Umbilical cord (tissue), 2 donors: ENCODE data around the gene S1PR4. TPM values are rescaled to one million over a fixed set of nuclear protein-coding genes. Genes with fewer than 3 reads are reported as not detected.
"Not testable (repeated sequence)": the region's sequence is repeated elsewhere in the genome, so short reads cannot be mapped to it uniquely, and the experiment has no call there.

Experiments
- DNase-seq: peaks from one replicate; pipeline ENCODE4 v3.0.0-alpha.2; 2015; ENCODE audit warnings: low spot score
- total RNA-seq: library from RNA; depleted of rRNA; stranded (reverse); fragments of >200 nt; gene quantifications from one replicate; pipeline ENCODE4 v1.2.3, GENCODE V29; 2014; ENCODE audit warnings: low replicate concordance; ENCODE audit not compliant: insufficient read depth

Gene S1PR4
- total RNA-seq, 1 donor from 2014 or later, result 1.7 TPM

GRCh38 chr19:3193256-3194105 lies 14.9 kb downstream of the S1PR4 start:
- DNase-seq, result no peak

DNA sequence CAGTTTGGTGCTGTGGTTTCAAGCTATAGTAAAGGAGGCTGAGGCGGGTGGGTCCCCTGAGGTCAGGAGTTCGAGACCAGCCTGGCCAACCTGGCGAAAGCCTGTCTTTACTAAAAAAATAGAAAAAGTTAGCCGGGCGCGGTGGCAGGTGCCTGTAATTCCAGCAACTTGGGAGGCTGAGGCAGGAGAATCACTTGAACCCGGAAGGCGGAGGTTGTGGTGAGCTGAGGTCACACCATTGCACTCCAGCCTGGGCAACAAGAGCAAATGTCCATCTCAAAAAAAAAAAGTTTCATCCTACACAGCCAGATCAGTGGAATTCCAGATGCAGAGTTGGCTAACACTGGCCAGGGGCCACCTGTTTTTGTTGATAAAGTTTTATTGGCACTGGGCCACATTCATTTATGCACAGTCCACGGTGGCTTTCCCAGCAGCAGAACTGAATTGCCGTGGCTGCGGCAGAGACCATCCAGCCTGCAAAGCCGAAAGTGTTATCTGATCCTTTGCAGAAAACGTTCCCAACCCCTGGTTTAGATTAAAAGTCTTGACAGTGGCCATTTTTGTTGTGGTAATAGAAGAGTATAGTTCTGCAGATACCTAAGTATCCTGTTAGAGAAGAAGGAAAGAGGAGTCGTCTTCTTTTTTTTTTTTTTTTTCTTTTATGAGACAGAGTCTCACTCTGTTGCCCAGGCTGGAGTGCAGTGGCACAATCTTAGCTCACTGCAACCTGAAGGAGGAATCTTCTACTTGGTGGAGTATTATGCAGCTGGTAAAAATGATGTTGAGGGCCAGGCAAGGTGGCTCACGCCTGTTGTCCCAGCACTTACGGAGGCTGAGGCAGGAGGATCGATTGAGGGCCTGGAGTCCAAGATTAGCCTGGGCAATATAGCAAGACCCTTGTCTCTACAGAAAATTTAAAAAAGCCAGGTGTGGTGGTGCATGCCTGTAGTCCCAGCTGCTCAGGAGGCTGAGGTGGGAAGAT lies 15.8 kb downstream of the S1PR4 start:
- DNase-seq, result no peak

GRCh38 chr19:3196064-3196932 lies 17.7 kb downstream of the S1PR4 start:
- no peak for DNase-seq

- no peak for DNase-seq
Measured at GRCh38 chr19:3196933-3197205, 18.3 kb downstream of the S1PR4 start.

DNA sequence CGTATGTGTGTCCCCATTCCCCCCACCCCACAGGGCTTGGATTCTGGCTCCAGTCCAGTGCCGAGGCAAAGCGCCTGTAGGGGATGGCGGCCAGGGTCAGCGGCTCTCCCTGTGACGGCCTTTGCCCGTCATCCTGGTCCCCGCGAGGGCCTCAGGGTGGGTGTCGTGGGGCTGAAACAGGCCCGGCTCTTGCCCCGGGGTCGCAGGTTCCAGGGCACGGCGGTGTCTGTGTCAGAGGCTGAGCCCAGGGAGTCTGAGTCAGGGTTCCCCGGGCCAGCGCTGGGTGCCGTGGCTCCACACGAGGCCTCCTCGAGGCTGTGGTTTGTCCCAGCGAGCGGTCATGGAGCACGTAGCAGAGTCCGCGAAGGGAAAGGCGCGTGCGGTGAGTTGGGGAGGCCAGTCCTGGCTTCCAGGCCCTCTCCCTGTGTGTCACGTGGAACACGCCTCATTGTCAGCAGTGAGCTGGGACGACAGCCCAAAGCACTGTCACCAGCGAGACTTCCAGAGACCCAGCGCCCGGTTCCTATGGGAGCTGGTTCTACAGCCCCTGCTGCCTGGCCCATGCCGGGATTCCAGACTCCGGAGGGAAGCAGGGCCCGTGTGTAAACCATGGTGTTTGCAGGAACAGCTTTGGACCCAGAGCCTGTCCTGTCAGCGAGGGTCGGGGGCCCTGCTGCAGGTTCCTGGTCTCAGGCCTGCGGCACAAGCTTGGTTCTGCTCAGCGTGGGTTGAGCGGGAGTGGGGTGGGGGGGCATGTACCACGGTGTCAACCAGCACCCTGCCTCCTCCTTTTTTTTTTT lies 20.5 kb downstream of the S1PR4 start:
- DNase-seq, result no peak

- DNase-seq, result no peak
Measured at GRCh38 chr19:3201072-3201700, 22.6 kb downstream of the S1PR4 start.

DNA sequence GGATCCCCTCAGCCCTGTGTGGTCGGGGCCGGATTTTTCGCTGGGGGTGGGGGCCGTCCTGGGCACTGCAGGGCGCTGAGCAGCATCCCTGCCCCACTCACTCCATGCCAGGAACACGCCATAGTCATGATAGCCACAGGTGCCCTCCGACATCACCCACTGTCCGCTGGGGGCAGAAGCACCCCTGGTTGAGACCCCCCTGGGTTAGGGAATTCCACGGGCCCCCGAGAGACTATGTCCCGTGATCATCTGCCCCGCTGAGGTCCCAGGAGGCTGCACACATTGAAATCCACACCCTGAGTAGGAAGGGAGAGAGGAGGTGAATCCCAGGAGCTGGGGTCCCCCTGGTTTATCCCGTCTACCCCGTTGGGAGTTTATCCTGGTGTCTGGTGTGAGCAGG lies 23.3 kb downstream of the S1PR4 start:
- DNase-seq, result no peak

DNA sequence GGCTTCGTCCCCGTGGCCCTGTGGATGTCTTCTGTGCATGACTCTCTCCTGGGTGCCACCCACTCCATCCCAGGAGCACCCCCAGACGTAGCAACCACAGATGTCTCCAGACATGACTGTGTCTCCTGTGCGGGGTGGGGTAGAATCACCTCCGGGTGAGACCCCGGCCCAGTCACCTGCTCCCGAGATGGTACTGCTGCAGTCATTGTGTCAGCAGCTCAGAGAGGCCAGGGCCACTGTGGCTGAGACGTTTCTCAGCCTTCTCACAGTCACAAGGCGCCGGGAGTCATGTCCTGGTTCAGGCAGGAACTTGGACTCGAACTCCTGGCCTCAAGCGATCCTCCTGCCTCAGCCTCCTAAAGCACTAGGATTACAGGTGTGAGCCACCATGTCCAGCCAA lies 23.8 kb downstream of the S1PR4 start:
- DNase-seq, result no peak

DNA sequence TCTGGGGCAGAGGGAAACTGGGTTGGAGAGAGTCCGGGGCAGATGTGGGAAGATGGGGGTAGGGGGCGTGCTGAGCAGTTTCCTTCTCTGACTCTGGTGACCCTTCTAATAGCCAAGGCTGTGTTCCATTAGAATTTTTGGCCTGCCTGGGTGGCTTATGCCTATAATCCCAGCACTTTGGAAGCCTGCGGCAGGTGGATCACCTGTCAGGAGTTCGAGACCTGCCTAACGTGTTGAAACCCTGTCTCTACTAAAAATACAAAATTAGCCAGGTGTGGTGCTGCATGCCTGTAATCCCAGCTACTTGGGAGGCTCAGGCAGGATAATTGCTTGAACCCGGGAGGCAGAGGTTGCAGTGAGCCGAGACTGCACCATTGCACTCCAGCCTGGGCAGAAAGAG lies 24.3 kb downstream of the S1PR4 start:
- not testable (repeated sequence) for DNase-seq

DNA sequence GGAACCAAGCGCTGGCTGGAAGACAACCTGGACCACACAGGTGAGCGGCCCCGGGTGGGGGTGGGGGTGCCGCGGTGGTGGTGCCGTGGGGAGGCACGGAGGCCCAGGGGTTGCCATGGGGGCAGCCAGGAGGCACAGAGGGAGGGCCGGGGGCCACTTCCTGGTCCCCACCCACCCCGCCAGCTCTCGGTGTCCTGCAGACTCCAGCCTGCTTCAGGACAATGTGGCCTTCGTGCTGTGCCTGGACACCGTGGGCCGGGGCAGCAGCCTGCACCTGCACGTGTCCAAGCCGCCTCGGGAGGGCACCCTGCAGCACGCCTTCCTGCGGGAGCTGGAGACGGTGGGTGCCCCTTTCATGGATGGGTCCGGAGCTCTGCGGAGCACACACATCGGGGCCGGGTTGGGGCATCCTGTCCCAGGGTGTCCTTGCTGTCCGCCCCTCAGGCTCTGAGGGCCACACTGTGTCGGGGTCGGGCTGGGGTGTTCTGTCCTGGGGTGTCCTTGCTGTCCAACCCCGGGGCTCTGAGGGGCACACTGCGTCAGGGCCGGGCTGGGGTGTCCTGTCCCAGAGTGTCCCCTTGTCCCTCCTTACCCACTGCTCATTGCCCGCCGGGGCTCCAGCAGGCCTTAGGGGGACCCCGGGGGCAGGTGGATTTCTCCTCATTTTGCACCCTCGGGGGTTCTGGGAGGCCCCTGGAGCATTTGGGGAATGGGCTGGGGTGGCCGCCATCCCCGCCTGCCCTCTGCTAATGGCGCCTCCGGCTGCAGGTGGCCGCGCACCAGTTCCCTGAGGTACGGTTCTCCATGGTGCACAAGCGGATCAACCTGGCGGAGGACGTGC lies 25.5 kb downstream of the S1PR4 start:
- DNase-seq, result no peak

GRCh38 chr19:3204646-3205275 lies 26.2 kb downstream of the S1PR4 start:
- DNase-seq, result no peak

DNA sequence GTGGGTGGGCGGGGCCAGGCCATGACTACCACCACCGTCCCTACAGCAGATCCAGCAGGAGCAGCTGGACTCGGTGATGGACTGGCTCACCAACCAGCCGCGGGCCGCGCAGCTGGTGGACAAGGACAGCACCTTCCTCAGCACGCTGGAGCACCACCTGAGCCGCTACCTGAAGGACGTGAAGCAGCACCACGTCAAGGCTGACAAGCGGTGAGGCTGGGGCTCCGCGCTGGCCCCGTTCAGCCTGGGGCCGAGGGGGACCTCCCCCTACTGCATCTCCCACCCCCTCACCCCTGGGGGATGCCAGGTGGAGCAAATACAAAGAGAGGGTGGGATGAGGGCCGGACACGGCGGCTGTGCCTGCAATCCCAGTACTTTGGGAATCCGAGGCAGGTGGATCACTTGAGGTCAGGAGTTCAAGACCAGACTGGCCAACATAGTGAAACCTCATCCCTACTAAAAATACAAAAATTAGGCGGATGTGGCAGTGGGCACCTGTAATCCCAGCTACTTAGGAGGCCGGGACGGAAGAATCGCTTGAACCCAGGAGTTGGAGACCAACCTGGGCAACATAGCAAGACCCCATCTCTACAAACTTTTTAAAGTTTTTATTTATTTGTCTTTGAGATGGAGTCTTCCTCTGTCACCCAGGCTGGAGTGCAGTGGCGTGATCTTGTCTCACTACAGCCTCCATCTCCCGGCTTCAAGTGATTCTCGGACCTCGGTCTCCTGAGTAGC lies 27.8 kb downstream of the S1PR4 start:
- DNase-seq, result no peak

DNA sequence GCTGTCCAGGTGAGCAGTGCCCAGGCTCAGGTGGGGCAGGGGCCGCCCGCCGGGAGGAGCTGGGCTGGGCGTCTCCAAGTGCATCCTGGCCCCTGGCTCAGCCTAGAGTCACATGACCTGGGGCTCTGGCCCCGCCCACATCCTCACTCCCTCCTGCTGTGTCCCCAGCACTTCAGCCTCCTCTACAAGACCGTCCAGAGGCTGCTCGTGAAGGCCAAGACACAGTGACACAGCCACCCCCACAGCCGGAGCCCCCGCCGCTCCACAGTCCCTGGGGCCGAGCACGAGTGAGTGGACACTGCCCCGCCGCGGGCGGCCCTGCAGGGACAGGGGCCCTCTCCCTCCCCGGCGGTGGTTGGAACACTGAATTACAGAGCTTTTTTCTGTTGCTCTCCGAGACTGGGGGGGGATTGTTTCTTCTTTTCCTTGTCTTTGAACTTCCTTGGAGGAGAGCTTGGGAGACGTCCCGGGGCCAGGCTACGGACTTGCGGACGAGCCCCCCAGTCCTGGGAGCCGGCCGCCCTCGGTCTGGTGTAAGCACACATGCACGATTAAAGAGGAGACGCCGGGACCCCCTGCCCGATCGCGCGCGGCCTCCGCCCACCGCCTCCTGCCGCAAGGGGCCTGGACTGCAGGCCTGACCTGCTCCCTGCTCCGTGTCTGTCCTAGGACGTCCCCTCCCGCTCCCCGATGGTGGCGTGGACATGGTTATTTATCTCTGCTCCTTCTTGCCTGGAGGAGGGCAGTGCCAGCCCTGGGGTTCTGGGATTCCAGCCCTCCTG lies 29.1 kb downstream of the S1PR4 start:
- DNase-seq, result no peak

DNA sequence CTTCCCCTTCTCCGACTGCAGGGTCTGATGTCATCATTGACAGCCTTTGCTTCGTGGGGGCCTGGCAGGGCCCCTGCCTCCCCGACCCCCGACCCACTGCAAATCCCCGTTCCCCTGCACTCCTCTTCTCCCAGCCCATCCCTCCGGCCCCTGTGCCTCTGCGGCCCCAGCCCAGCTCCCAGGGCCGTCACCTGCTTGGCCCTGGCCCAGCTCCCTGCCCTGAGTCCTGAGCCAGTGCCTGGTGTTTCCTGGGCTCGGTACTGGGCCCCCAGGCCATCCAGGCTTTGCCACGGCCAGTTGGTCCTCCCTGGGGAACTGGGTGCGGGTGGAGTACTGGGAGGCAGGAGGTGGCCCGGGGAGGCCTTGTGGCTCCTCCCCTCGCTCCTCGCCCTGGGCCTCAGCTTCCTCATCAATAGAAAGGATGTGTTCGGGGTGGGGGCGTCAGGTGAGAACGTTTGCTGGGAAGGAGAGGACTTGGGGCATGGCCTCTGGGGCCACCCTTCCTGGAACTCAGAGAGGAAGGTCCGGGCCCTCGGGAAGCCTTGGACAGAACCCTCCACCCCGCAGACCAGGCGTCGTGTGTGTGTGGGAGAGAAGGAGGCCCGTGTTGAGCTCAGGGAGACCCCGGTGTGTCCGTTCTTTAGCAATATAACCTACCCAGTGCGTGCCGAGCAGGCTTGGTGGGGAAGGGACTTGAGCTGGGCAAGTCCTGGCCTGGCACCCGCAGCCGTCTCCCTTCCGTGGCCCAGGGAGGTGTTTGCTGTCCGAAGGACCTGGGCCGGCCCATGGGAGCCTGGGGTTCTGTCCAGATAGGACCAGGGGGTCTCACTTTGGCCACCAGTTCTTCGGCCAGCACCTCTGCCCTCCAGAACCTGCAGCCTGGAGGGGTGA lies 30.0 kb downstream of the S1PR4 start:
- no peak for DNase-seq

DNA sequence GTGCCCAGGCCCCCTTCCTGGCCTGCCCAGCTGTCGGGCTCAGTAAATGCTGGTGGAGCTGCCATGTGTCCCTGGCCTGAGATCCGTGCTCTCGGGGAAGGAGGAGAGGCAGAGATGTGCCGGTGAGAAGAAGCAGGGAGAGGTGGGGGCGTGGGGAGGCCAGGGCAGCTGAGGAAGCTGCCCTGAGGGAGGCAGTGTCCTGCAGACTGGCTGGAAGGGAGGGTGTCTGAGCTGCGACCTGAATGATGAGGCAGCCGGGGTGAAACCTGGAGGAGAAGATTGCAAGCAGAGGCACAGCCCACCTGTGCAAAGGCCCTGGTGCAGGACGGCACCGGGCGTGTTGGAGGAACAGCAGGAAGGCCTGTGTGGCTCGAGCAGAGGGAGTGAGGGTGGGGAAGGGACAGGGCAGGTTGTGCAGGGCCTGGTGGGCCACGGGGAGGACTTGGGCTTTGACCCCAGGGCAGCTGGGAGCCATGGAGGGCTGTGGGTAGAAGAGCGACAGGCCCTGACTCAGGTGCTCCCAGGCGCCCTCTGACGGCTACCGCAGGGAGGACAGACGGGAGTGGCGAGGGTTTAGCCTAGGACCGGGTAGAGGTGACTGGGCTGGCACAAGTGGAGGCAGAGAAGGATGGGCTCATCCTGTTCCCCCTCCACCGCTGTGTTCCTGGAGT lies 31.9 kb downstream of the S1PR4 start:
- DNase-seq, result no peak

DNA sequence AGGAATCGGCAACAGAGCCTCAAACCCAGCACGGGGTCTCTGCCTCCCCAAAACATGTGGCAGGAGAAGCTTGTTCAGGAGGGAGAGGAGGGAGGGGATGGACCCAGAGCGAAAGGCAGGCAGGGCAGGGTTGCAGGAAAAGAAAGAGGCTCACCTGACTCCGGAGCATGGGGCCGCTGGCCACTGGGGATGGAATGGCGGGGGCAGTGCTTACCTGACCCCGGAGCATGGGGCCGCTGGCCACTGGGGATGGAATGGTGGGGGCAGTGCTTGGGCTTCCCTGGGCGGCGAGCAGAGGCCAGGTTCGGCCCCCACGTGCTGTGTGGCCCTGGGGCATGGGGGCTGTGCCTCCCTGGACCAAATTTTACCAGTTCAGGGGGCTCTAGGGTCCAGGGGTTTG lies 32.6 kb downstream of the S1PR4 start:
- DNase-seq, result no peak
